Measurements from ENCODE around the gene PSMG1.

PSMG1 gene

DNA sequence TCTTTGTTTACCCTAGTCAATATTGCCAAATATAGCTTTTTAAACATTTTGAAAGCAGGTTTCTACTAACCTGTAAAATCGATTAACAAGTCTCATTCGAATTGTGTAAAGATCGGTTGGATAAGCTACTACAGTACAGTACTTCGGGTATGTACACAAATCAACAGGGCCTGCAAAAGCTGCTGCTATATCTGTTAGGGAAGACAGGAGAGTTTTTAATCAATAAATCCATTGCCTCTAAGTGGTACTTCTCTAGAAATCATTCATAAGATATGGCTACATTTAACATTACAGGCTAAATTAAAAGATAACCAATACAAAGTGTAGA lies 34.8 kb upstream of the PSMG1 start:
- TF ChIP-seq, protein P1, sequence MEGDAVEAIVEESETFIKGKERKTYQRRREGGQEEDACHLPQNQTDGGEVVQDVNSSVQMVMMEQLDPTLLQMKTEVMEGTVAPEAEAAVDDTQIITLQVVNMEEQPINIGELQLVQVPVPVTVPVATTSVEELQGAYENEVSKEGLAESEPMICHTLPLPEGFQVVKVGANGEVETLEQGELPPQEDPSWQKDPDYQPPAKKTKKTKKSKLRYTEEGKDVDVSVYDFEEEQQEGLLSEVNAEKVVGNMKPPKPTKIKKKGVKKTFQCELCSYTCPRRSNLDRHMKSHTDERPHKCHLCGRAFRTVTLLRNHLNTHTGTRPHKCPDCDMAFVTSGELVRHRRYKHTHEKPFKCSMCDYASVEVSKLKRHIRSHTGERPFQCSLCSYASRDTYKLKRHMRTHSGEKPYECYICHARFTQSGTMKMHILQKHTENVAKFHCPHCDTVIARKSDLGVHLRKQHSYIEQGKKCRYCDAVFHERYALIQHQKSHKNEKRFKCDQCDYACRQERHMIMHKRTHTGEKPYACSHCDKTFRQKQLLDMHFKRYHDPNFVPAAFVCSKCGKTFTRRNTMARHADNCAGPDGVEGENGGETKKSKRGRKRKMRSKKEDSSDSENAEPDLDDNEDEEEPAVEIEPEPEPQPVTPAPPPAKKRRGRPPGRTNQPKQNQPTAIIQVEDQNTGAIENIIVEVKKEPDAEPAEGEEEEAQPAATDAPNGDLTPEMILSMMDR (IDR thresholded peaks at IDR 0.05; ENCODE audit: extremely low read depth, insufficient read depth, missing control alignments): no peak
- no peak for DNase-seq (ENCODE audit: low spot score)
- in situ Hi-C loops (cut with MboI; ENCODE audit: low pct_unique_long_range_greater_than_20kb, low sequenced_read_pairs, unreplicated experiment): no loop called here

DNA sequence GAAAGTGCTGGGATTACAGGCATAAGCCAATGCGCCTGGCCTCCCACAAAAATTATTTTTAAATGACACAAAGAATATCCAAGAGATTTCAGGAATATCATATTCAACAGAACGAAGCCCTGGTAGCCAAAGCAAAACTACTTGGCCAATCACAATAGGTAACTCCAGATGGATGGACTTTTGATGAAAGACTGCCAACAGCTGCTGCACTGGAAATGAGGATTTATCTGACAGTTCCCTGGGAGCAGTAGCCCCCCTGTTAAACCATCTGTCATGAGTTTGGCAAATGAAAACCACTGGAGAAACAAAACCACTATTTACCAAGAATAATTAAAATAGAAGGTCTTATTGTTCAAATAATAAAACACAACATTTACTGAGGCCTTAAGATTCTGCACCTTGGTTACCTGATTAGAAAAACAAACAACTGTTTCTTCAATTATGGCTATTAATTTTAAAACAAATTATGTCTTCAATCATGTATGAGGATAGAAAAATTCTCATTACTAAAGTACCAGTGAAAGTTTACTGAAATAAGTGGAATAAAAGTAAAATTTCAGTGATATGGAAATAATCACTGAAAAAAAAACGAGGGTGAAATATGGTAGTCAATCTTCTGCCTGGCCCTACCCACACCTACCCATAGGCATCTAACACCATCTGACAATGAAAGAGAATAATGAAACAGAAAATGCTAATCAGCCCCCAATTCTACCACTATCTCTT lies 34.3 kb upstream of the PSMG1 start:
- DNase-seq (ENCODE audit: low spot score): no peak
- TF ChIP-seq, protein P1 (IDR thresholded peaks at IDR 0.05; ENCODE audit: extremely low read depth, insufficient read depth, missing control alignments): no peak
- in situ Hi-C loops (cut with MboI; ENCODE audit: low pct_unique_long_range_greater_than_20kb, low sequenced_read_pairs, unreplicated experiment): no loop called here

DNA sequence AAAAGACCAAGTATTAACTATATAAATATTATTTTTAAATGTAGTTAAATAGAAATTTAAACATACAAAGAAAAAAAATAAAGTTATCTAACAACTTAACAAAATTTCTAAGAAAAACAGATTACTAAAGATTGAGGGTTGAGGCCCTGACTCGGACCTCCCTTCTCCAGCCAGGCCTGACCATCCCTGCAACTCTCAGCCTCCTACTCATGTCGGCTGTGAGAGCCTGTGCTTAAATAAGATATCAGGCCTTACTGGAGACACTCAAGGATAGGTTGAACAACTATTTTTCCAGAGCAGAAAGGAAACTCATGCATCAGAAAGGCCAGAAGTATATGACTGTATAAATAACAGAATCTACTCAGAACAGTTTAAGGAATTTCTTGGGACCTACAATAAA lies 33.0 kb upstream of the PSMG1 start:
- DNase-seq (ENCODE audit: low spot score): no peak
- TF ChIP-seq, protein P1 (IDR thresholded peaks at IDR 0.05; ENCODE audit: extremely low read depth, insufficient read depth, missing control alignments): no peak
- in situ Hi-C loops (cut with MboI; ENCODE audit: low pct_unique_long_range_greater_than_20kb, low sequenced_read_pairs, unreplicated experiment): no loop called here

DNA sequence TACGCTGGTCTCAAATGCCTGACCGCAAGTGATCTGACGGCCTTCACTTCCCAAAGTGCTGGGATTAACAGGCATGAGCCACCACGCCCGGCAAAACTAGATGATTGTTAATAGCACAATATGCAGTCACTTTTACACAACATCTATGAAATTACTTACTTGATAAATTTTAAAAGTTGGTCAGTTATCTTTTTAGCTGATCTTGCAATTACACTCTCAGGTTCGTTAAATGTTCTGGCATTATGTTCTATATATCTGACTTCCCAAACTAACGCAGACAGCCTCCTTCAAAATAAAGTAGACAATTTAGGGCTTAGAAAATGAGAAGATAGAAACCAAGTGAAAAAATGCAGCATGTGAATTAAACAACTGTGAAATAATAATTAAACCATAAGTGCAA lies 31.8 kb upstream of the PSMG1 start:
- in situ Hi-C loops (cut with MboI; ENCODE audit: low pct_unique_long_range_greater_than_20kb, low sequenced_read_pairs, unreplicated experiment): no loop called here
- TF ChIP-seq, protein P1 (IDR thresholded peaks at IDR 0.05; ENCODE audit: extremely low read depth, insufficient read depth, missing control alignments): no peak
- DNase-seq (ENCODE audit: low spot score): no peak

DNA sequence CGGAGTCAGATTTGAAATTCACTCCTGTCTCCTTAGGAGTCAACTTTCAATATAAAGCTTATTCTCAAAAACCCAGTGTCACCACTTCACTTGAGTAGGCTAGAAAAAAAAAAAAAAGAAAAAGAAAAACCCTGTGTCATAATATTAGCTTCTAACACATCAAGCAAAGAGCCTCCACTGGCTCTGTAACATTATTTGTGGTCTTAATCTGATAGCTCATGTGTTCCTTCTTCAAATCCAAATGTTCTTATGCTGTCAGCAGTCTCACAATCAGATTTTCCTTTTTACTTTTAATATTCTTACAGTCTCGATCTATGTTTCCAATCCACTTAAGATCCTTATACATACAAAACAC lies 26.1 kb upstream of the PSMG1 start:
- no peak for DNase-seq (ENCODE audit: low spot score)
- in situ Hi-C loops (cut with MboI; ENCODE audit: low pct_unique_long_range_greater_than_20kb, low sequenced_read_pairs, unreplicated experiment): no loop called here
- TF ChIP-seq, protein P1 (IDR thresholded peaks at IDR 0.05; ENCODE audit: extremely low read depth, insufficient read depth, missing control alignments): no peak

DNA sequence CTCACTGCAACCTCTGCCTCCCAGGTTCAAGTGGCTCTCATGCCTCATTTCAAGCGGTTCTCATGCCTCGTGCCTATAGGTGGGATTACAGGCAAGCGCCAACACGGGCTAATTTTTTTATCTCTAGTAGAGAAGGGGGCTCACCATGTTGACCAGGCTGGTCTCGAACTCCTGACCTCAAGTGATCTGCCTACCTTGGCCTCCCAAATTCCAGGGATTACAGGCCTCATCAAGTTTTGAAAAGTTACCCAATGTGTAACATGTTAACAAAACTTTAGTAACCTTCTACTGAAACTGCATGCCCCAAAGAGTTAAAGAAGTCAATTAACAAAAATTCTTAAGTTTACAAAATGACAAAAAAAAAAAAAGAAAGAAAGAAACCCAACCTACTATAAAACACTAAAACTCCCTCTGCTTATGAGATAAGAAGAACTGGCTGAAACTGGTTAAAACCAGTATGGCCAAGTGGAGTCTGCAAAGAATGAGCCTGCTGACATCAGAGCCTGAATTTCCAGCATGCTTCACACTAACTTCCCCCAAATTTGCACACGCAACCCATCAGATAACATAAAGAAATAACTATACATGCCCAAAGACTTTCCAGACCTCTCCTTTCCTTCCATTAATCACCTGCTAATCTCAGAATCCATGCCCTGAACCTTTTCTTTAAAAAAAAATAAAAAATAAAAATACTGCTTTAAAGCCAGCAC lies 25.5 kb upstream of the PSMG1 start:
- in situ Hi-C loops (cut with MboI; ENCODE audit: low pct_unique_long_range_greater_than_20kb, low sequenced_read_pairs, unreplicated experiment): no loop called here
- TF ChIP-seq, protein P1 (IDR thresholded peaks at IDR 0.05; ENCODE audit: extremely low read depth, insufficient read depth, missing control alignments): no peak
- DNase-seq (ENCODE audit: low spot score): no peak

Data from GM13977 (cell line).